H1 (cell line): Measurements from ENCODE around the gene COL17A1. TPM values are rescaled to one million over a fixed set of nuclear protein-coding genes. Genes with fewer than 3 reads are reported as not detected.

Experiments used
- CTCF ChIA-PET: fragments of 300-600 bp; sonication (Branson Sonifier 250); formaldehyde crosslinking; loops from one replicate; lab custom pipeline; 2021; ENCODE audit not compliant: partially characterized antibody; lab: Charles Lee
- POLR2A ChIA-PET: fragments of 300-600 bp; sonication (Branson Sonifier 250); formaldehyde crosslinking; loops from one replicate; lab custom pipeline; 2021; ENCODE audit warnings: inconsistent platforms; ENCODE audit not compliant: partially characterized antibody; lab: Charles Lee
- DNase-seq, 2 experiments: peaks; one replicate each; pipeline versions ENCODE4 v3.0.0 to v3.0.0-alpha.2; 2010 to 2022; ENCODE audit warnings: low spot score in 2 of 2, low read depth in 1 of 2, mixed read lengths in 1 of 2
- FAIRE-seq: peaks from 2 replicates; lab custom pipeline; 2011; peaks lifted over from hg19 to GRCh38; lab: Jason Lieb, UNC
- H2AFZ ChIP-seq: 2 replicates; pipeline ENCODE4 v1.8.1; 2012; ENCODE audit warnings: low read length, inconsistent platforms
- H2AK5ac ChIP-seq: 2 replicates; pipeline ENCODE4 v1.6.1; 2013; ENCODE audit warnings: low read depth, low read length
- H2BK120ac ChIP-seq: replicated peaks from 2 replicates; pipeline ENCODE3; 2013; ENCODE audit warnings: low read depth, low read length, inconsistent platforms
- H2BK12ac ChIP-seq: 2 replicates; pipeline ENCODE4 v1.6.1; 2013; ENCODE audit warnings: low read depth, low read length
- H2BK15ac ChIP-seq: 2 replicates; pipeline ENCODE4 v1.6.1; 2013; ENCODE audit warnings: low read length
- H2BK20ac ChIP-seq: 2 replicates; pipeline ENCODE4 v1.6.1; 2013; ENCODE audit warnings: low read length
- H2BK5ac ChIP-seq: 2 replicates; pipeline ENCODE4 v1.6.1; 2013; ENCODE audit warnings: low read depth, low read length
- H3K14ac ChIP-seq: 2 replicates; pipeline ENCODE4 v1.6.1; 2013; ENCODE audit warnings: inconsistent platforms; ENCODE audit not compliant: insufficient read length
- H3K18ac ChIP-seq: 2 replicates; pipeline ENCODE4 v1.6.1; 2013; ENCODE audit warnings: low read length; ENCODE audit errors: extremely low read depth
- H3K23ac ChIP-seq: 2 replicates; pipeline ENCODE4 v1.6.1; 2013; ENCODE audit warnings: inconsistent platforms; ENCODE audit not compliant: insufficient read length
- H3K23me2 ChIP-seq: 2 replicates; pipeline ENCODE4 v1.6.1; 2013; ENCODE audit warnings: low read depth, low read length
- H3K27ac ChIP-seq: 2 replicates; pipeline ENCODE4 v1.6.1; 2011; ENCODE audit warnings: low read depth, low read length, inconsistent platforms
- H3K27me3 ChIP-seq, 4 experiments: replicated peaks in 1 of 4; 1 replicate in 1 of 4; 2 replicates in 3 of 4; pipeline versions ENCODE4 v1.6.1 to v1.8.1; 2011 to 2013; ENCODE audit warnings: low read length in 3 of 4, mild to moderate bottlenecking in 3 of 4, inconsistent platforms in 2 of 4, mixed read lengths in 2 of 4, moderate library complexity in 1 of 4; ENCODE audit not compliant: control insufficient read depth in 3 of 4, insufficient read depth in 3 of 4; ENCODE audit errors: extremely low read depth in 1 of 4
- H3K36me3 ChIP-seq, 4 experiments: 2 replicates each; pipeline versions ENCODE4 v1.6.1 to v1.8.1; 2011 to 2013; ENCODE audit warnings: mild to moderate bottlenecking in 4 of 4, low read length in 3 of 4, moderate library complexity in 2 of 4, control low read depth in 1 of 4, inconsistent platforms in 1 of 4; ENCODE audit not compliant: insufficient read depth in 4 of 4, control insufficient read depth in 2 of 4
- H3K4ac ChIP-seq: replicated peaks from 2 replicates; pipeline ENCODE3; 2013; ENCODE audit warnings: low read length, low read depth, mixed read lengths, inconsistent platforms; ENCODE audit not compliant: insufficient read length
- H3K4me1 ChIP-seq, 4 experiments: replicated peaks in 1 of 4; 1 replicate in 1 of 4; 2 replicates in 3 of 4; pipeline versions ENCODE4 v1.6.1 to v1.8.1; 2011 to 2013; ENCODE audit warnings: low read length in 3 of 4, inconsistent platforms in 2 of 4, mixed read lengths in 1 of 4; ENCODE audit not compliant: insufficient read depth in 4 of 4, control insufficient read depth in 3 of 4
- H3K4me2 ChIP-seq, 2 experiments: 2 replicates each; pipeline versions ENCODE4 v1.6.1 to v1.8.1; 2011 to 2013; ENCODE audit warnings: low read depth in 2 of 2, low read length in 2 of 2, control low read depth in 1 of 2, inconsistent platforms in 1 of 2, mild to moderate bottlenecking in 1 of 2; ENCODE audit not compliant: insufficient read depth in 1 of 2
- H3K4me3 ChIP-seq, 4 experiments: fragments of 200-600, 300-600 bp in 1 of 4; sonication (generic), shearing (Covaris generic), sonication (Bioruptor Twin) in 1 of 4; 2 replicates each; pipeline versions ENCODE4 v1.5.1 to v1.8.1; 2011 to 2016; ENCODE audit warnings: low read length in 4 of 4, low read depth in 3 of 4, control low read depth in 2 of 4, inconsistent platforms in 2 of 4, mild to moderate bottlenecking in 2 of 4, mixed read lengths in 1 of 4, moderate library complexity in 1 of 4; ENCODE audit not compliant: insufficient read depth in 2 of 4; ENCODE audit errors: extremely low read depth in 1 of 4
- H3K56ac ChIP-seq: replicated peaks from 2 replicates; pipeline ENCODE3; 2013; ENCODE audit warnings: low read depth, mild to moderate bottlenecking, mixed read lengths, low read length, inconsistent platforms; ENCODE audit not compliant: insufficient read length
- H3K79me1 ChIP-seq: 2 replicates; pipeline ENCODE4 v1.6.1; 2013; ENCODE audit warnings: low read depth, low read length, control low read depth
- H3K79me2 ChIP-seq, 2 experiments: 2 replicates each; pipeline versions ENCODE4 v1.6.1 to v1.8.1; 2012 to 2013; ENCODE audit warnings: low read length in 2 of 2, mild to moderate bottlenecking in 2 of 2, inconsistent platforms in 1 of 2; ENCODE audit not compliant: insufficient read depth in 2 of 2, control insufficient read depth in 1 of 2
- H3K9ac ChIP-seq, 4 experiments: replicated peaks in 1 of 4; 1 replicate in 1 of 4; 2 replicates in 3 of 4; pipeline versions ENCODE4 v1.6.1 to v1.8.1; 2011 to 2013; ENCODE audit warnings: low read depth in 3 of 4, low read length in 3 of 4, control low read depth in 2 of 4, mild to moderate bottlenecking in 2 of 4, moderate library complexity in 2 of 4, inconsistent platforms in 1 of 4; ENCODE audit errors: extremely low read depth in 1 of 4
- H3K9me3 ChIP-seq, 2 experiments: 2 replicates each; pipeline versions ENCODE4 v1.6.1 to v1.8.1; 2012 to 2013; ENCODE audit warnings: mild to moderate bottlenecking in 2 of 2, moderate library complexity in 2 of 2, control low read depth in 1 of 2, inconsistent platforms in 1 of 2, low read depth in 1 of 2, low read length in 1 of 2, mixed read lengths in 1 of 2; ENCODE audit not compliant: insufficient read depth in 2 of 2
- H4K20me1 ChIP-seq, 2 experiments: replicated peaks in 1 of 2; 2 replicates each; pipeline versions ENCODE3 to v1.8.1; 2011 to 2013; ENCODE audit warnings: inconsistent platforms in 2 of 2, low read length in 2 of 2, mild to moderate bottlenecking in 1 of 2; ENCODE audit not compliant: insufficient read depth in 2 of 2, control insufficient read depth in 1 of 2
- H4K5ac ChIP-seq: 2 replicates; pipeline ENCODE4 v1.6.1; 2013; ENCODE audit warnings: low read length, low read depth, mixed read lengths, inconsistent platforms; ENCODE audit not compliant: insufficient read length
- H4K8ac ChIP-seq: 2 replicates; pipeline ENCODE4 v1.8.0; 2013; ENCODE audit warnings: mild to moderate bottlenecking, moderate library complexity, low read length, inconsistent platforms; ENCODE audit not compliant: insufficient read depth; ENCODE audit errors: extremely low read depth
- H4K91ac ChIP-seq: replicated peaks from 2 replicates; pipeline ENCODE3; 2013; ENCODE audit warnings: low read length, mixed read lengths, inconsistent platforms; ENCODE audit not compliant: insufficient read length
- ATF3 ChIP-seq: IDR thresholded peaks from 2 replicates; pipeline ENCODE4 v1.6.1; 2011; ENCODE audit warnings: low read depth, mild to moderate bottlenecking, low read length; ENCODE audit not compliant: insufficient read depth
- CREB1 ChIP-seq: IDR thresholded peaks from 2 replicates; pipeline ENCODE4 v1.6.1; 2012; ENCODE audit warnings: inconsistent platforms
- CTBP2 ChIP-seq: IDR thresholded peaks from 2 replicates; pipeline ENCODE4 v1.7.0; 2011; ENCODE audit warnings: borderline replicate concordance, mild to moderate bottlenecking, moderate library complexity, mixed read lengths, low read length; ENCODE audit not compliant: insufficient read depth, insufficient read length
- JUN ChIP-seq: IDR thresholded peaks from 2 replicates; pipeline ENCODE4 v1.6.1; 2011; ENCODE audit warnings: low read depth, mild to moderate bottlenecking, improper control_type of control experiment, low read length
- POLR2AphosphoS5 ChIP-seq: IDR thresholded peaks from 2 replicates; pipeline ENCODE4 v1.6.1; 2011; ENCODE audit warnings: low read depth, low read length
- POU5F1 ChIP-seq: IDR thresholded peaks from 2 replicates; pipeline ENCODE4 v1.6.1; 2011; ENCODE audit warnings: low read depth, mild to moderate bottlenecking, low read length, moderate library complexity
- RFX5 ChIP-seq: IDR thresholded peaks from 2 replicates; pipeline ENCODE4 v1.6.1; 2011; ENCODE audit warnings: low read depth, low read length, improper control_type of control experiment, borderline replicate concordance
- SP1 ChIP-seq: IDR thresholded peaks from 2 replicates; pipeline ENCODE4 v1.6.1; 2011; ENCODE audit warnings: low read depth, low read length
- SP4 ChIP-seq: IDR thresholded peaks from 2 replicates; pipeline ENCODE4 v1.6.1; 2012; ENCODE audit warnings: low read length, inconsistent platforms
- SUZ12 ChIP-seq: fragments of 200-600 bp; sonication (generic); IDR thresholded peaks from 2 replicates; pipeline ENCODE4 v1.6.1; 2012; ENCODE audit warnings: mild to moderate bottlenecking, inconsistent platforms, low read length, moderate library complexity, mixed read lengths
- WGBS, 2 experiments: shearing (Covaris generic) in 1 of 2; methylation state at CpG; one replicate each; pipeline versions ENCODE4 v1.1.6 to v1.1.7; 2013 to 2015; ENCODE audit warnings: low lambda C conversion rate in 2 of 2, mixed read lengths in 2 of 2, inconsistent platforms in 1 of 2, low coverage in 1 of 2, missing lambda C conversion rate in 1 of 2; ENCODE audit not compliant: insufficient replicate concordance in 2 of 2, insufficient coverage in 1 of 2, insufficient read length in 1 of 2; ENCODE audit errors: extremely low coverage in 1 of 2, missing lambda C conversion rate in 1 of 2; 5-methylcytosine and 5-hydroxymethylcytosine counted together
- polyA plus RNA-seq, 7 experiments: library from polyadenylated mRNA; depleted of rRNA in 3 of 7; stranded (reverse) in 5 of 7; unstranded in 2 of 7; fragments of >200 nt in 5 of 7; fragments of 200-250 nt in 2 of 7; gene quantifications; 1 replicate in 5 of 7; 2 replicates in 1 of 7; 4 replicates in 1 of 7; pipeline versions ENCODE4 v1.2.1 to v1.2.3, GENCODE V29; 2011 to 2013; ENCODE audit warnings: missing spikeins in 2 of 7, mixed read lengths in 2 of 7
- total RNA-seq: library from RNA; stranded (reverse); fragmentation: NEBNext Ultra II Directional; extraction: Animal tissue kit (Norgen Biotek cat#: 25700); gene quantifications from 2 replicates; pipeline ENCODE4 v1.2.1, GENCODE V29; 2021
- TF ChIP-seq, protein P1 (sequence below): IDR thresholded peaks from 2 replicates; pipeline ENCODE4 v1.6.1; 2012; ENCODE audit warnings: inconsistent platforms

Gene COL17A1
- total and polyA plus RNA-seq, 2 of the 8 experiments (the other 6 are each of a cell fraction or from before 2014, with no cell fraction given) = 0.35 to 0.37 TPM

GRCh38 chr10:104028823-104029520 lies 56.7 kb downstream of the COL17A1 start:
- Histone ChIP-seq H3K4me3 (no peak overlapping the region), H4K5ac (no peak overlapping the region), H3K4me1 (peaks cover 3 to 15% (median 9%) of the 10 kb centered on the region in 4 experiments; a peak in 5 of 7 replicates), H3K23me2 (no peaks in the 10 kb centered on the region), H3K36me3 (peaks cover 0 to 9% (median 0%) of the 10 kb centered on the region in 4 experiments; a peak in 3 of 8 replicates), H2AFZ (no peak overlapping the region), H3K9ac (no peak overlapping the region), H4K91ac (no peak overlapping the region), H3K27ac (no peak overlapping the region), H3K27me3 (no peaks in the 10 kb centered on the region), H3K18ac (no peak overlapping the region), H3K79me1 (no peaks in the 10 kb centered on the region; the same call in 1 of the 2 replicates), H3K79me2 (no peaks in the 10 kb centered on the region), H2AK5ac (no peak overlapping the region), H2BK20ac (no peak overlapping the region), H3K56ac (no peak overlapping the region), H4K8ac (no peak overlapping the region), H3K4ac (no peak overlapping the region), H3K23ac (no peak overlapping the region), H2BK15ac (no peak overlapping the region), H3K4me2 (no peak overlapping the region), H3K9me3 (no peaks in the 10 kb centered on the region), H3K14ac (no peak overlapping the region), H4K20me1 (peaks cover 0 to 2% of the 10 kb centered on the region in 2 experiments), H2BK12ac (no peak overlapping the region), H2BK5ac (no peak overlapping the region), H2BK120ac (no peak overlapping the region)
- DNase-seq (no peak), FAIRE-seq (no peak)
- ChIA-PET POLR2A (interaction anchor here (0.9 kb wide), 2 partner anchors 9 to 92 kb away, joined by 4 read pairs; no protein-coding TSS in a partner anchor), CTCF (interaction anchor here (0.6 to 2.2 kb wide), 34 partner anchors 8 to 629 kb away, joined by 3 to 20 read pairs (median 3); no protein-coding TSS in a partner anchor)
- WGBS, 2 experiments = 91% methylated on average over 4 of the region's 4 CpGs; no CpG with 5 or more reads in 1 of the 2 experiments
- no peak for TF ChIP-seq ATF3
- no peak for TF ChIP-seq CREB1
- TF ChIP-seq POLR2AphosphoS5 = no peak
- no peak for TF ChIP-seq SP1
- no peak for TF ChIP-seq CTBP2
- no peak for TF ChIP-seq SP4
- TF ChIP-seq SUZ12 = no peak
- no peak for TF ChIP-seq POU5F1
- TF ChIP-seq, protein P1, sequence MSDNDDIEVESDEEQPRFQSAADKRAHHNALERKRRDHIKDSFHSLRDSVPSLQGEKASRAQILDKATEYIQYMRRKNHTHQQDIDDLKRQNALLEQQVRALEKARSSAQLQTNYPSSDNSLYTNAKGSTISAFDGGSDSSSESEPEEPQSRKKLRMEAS = no peak
- TF ChIP-seq JUN = no peak
- TF ChIP-seq RFX5 = no peak
